Measurements from ENCODE around the gene GATA6.
"Not testable (repeated sequence)": the region's sequence is repeated elsewhere in the genome, so short reads cannot be mapped to it uniquely, and the experiment has no call there.

Gene GATA6

GRCh38 chr18:22195052-22195451 lies 25.7 kb downstream of the GATA6 start:
- DNase-seq = no peak

GRCh38 chr18:22196943-22197342 lies 27.6 kb downstream of the GATA6 start:
- in situ Hi-C loops (cut with HindIII; ENCODE audit: low pct_ligation_motif_present, low pct_unique_long_range_greater_than_20kb, low sequenced_read_pairs); DNase-seq: not testable (repeated sequence)

More at GRCh38 chr18:22195052-22195451, 25.7 kb downstream of the GATA6 start:
- in situ Hi-C loops (cut with HindIII; ENCODE audit: low pct_ligation_motif_present, low pct_unique_long_range_greater_than_20kb, low sequenced_read_pairs) = no loop called here

- in situ Hi-C loops (cut with HindIII; ENCODE audit: low pct_ligation_motif_present, low pct_unique_long_range_greater_than_20kb, low sequenced_read_pairs) = no loop called here
- DNase-seq = no peak
Observed at GRCh38 chr18:22197668-22198067, 28.3 kb downstream of the GATA6 start.

- in situ Hi-C loops (cut with HindIII; ENCODE audit: low pct_ligation_motif_present, low pct_unique_long_range_greater_than_20kb, low sequenced_read_pairs) = no loop called here
- DNase-seq = no peak
Observed at GRCh38 chr18:22198163-22198562, 28.8 kb downstream of the GATA6 start.

- no peak for DNase-seq
- in situ Hi-C loops (cut with HindIII; ENCODE audit: low pct_ligation_motif_present, low pct_unique_long_range_greater_than_20kb, low sequenced_read_pairs) = no loop called here
Observed at GRCh38 chr18:22199005-22199404, 29.6 kb downstream of the GATA6 start.

- in situ Hi-C loops (cut with HindIII; ENCODE audit: low pct_ligation_motif_present, low pct_unique_long_range_greater_than_20kb, low sequenced_read_pairs) = no loop called here
- no peak for DNase-seq
Observed at GRCh38 chr18:22200611-22201225, 31.3 kb downstream of the GATA6 start.

GRCh38 chr18:22203035-22203434 lies 33.6 kb downstream of the GATA6 start:
- no peak for DNase-seq
- in situ Hi-C loops (cut with HindIII; ENCODE audit: low pct_ligation_motif_present, low pct_unique_long_range_greater_than_20kb, low sequenced_read_pairs) = no loop called here

GRCh38 chr18:22203536-22204213 lies 34.3 kb downstream of the GATA6 start:
- no peak for DNase-seq
- in situ Hi-C loops (cut with HindIII; ENCODE audit: low pct_ligation_motif_present, low pct_unique_long_range_greater_than_20kb, low sequenced_read_pairs) = no loop called here

- in situ Hi-C loops (cut with HindIII; ENCODE audit: low pct_ligation_motif_present, low pct_unique_long_range_greater_than_20kb, low sequenced_read_pairs) = no loop called here
- DNase-seq = no peak
Observed at GRCh38 chr18:22204214-22204536, 34.8 kb downstream of the GATA6 start.

- in situ Hi-C loops (cut with HindIII; ENCODE audit: low pct_ligation_motif_present, low pct_unique_long_range_greater_than_20kb, low sequenced_read_pairs) = no loop called here
- no peak for DNase-seq
Observed at GRCh38 chr18:22204996-22205395, 35.6 kb downstream of the GATA6 start.

GRCh38 chr18:22207021-22207758 lies 37.8 kb downstream of the GATA6 start:
- in situ Hi-C loops (cut with HindIII; ENCODE audit: low pct_ligation_motif_present, low pct_unique_long_range_greater_than_20kb, low sequenced_read_pairs) = no loop called here
- no peak for DNase-seq

- in situ Hi-C loops (cut with HindIII; ENCODE audit: low pct_ligation_motif_present, low pct_unique_long_range_greater_than_20kb, low sequenced_read_pairs) = no loop called here
- peak; percentile 92 for DNase-seq
Observed at GRCh38 chr18:22210311-22210754, 40.9 kb downstream of the GATA6 start.

- in situ Hi-C loops (cut with HindIII; ENCODE audit: low pct_ligation_motif_present, low pct_unique_long_range_greater_than_20kb, low sequenced_read_pairs) = no loop called here
- DNase-seq = no peak
Observed at GRCh38 chr18:22211657-22212056, 42.3 kb downstream of the GATA6 start.

- DNase-seq = peak; percentile 95
- in situ Hi-C loops (cut with HindIII; ENCODE audit: low pct_ligation_motif_present, low pct_unique_long_range_greater_than_20kb, low sequenced_read_pairs) = no loop called here
Observed at GRCh38 chr18:22213333-22213973, 44.1 kb downstream of the GATA6 start.

- no peak for DNase-seq
- in situ Hi-C loops (cut with HindIII; ENCODE audit: low pct_ligation_motif_present, low pct_unique_long_range_greater_than_20kb, low sequenced_read_pairs) = no loop called here
Observed at GRCh38 chr18:22214731-22215528, 45.5 kb downstream of the GATA6 start.

GRCh38 chr18:22218835-22219234 lies 49.4 kb downstream of the GATA6 start:
- no peak for DNase-seq
- in situ Hi-C loops (cut with HindIII; ENCODE audit: low pct_ligation_motif_present, low pct_unique_long_range_greater_than_20kb, low sequenced_read_pairs) = no loop called here

GRCh38 chr18:22219568-22220355 lies 50.4 kb downstream of the GATA6 start:
- no peak for DNase-seq
- in situ Hi-C loops (cut with HindIII; ENCODE audit: low pct_ligation_motif_present, low pct_unique_long_range_greater_than_20kb, low sequenced_read_pairs) = no loop called here

- in situ Hi-C loops (cut with HindIII; ENCODE audit: low pct_ligation_motif_present, low pct_unique_long_range_greater_than_20kb, low sequenced_read_pairs); DNase-seq: not testable (repeated sequence)
Observed at GRCh38 chr18:22220585-22220984, 51.2 kb downstream of the GATA6 start.
